ENCODE data around the gene FBXW11. TPM values are rescaled to one million over a fixed set of nuclear protein-coding genes. Genes with fewer than 3 reads are reported as not detected.

Gene FBXW11
- total RNA-seq, 4 donors from 2014 or later = 40.7 to 76.7 (median 49.1) TPM

GRCh38 chr5:172005708-172006320 lies 624 bp downstream of the FBXW11 start:
- Histone ChIP-seq H3K27me3 (no peaks in the 10 kb centered on the region), H3K27ac (peak overlapping the region; percentile 93 to 95 (median 94)), H3K9me3 (no peaks in the 10 kb centered on the region), H3K36me3 (no peaks in the 10 kb centered on the region), H3K4me3 (peak overlapping the region; percentile 69 to 96 (median 82)), H3K4me1 (peaks cover 0 to 41% (median 5%) of the 10 kb centered on the region in 4 donors)
- peak; percentile 26 to 60 (median 55) for DNase-seq
- TF ChIP-seq POLR2A (IDR thresholded peaks at IDR 0.05) = no peak
- TF ChIP-seq CTCF (IDR thresholded peaks at IDR 0.05) = no peak

GRCh38 chr5:172004824-172005237 lies 1.6 kb downstream of the FBXW11 start:
- TF ChIP-seq POLR2A (IDR thresholded peaks at IDR 0.05) (no peak), CTCF (IDR thresholded peaks at IDR 0.05) (no peak)
- no peaks in the 10 kb centered on the region for H3K9me3 ChIP-seq
- H3K4me1 ChIP-seq = peaks cover 0 to 41% (median 11%) of the 10 kb centered on the region in 4 donors
- no peaks in the 10 kb centered on the region for H3K36me3 ChIP-seq
- no peaks in the 10 kb centered on the region for H3K27me3 ChIP-seq
- H3K4me3 ChIP-seq = peak overlapping the region; percentile 69 to 96 (median 82)
- peak overlapping the region in 3 of 4 donors; percentile 93 to 95 (median 94) for H3K27ac ChIP-seq
- no peak for DNase-seq

- H3K9me3 ChIP-seq = no peaks in the 10 kb centered on the region
- peaks cover 0 to 41% (median 16%) of the 10 kb centered on the region in 4 donors for H3K4me1 ChIP-seq
- H3K27me3 ChIP-seq = no peaks in the 10 kb centered on the region
- H3K4me3 ChIP-seq = no peak overlapping the region
- no peaks in the 10 kb centered on the region for H3K36me3 ChIP-seq
- H3K27ac ChIP-seq = no peak overlapping the region
- no peak for TF ChIP-seq CTCF (IDR thresholded peaks at IDR 0.05)
- no peak for TF ChIP-seq POLR2A (IDR thresholded peaks at IDR 0.05)
- no peak for DNase-seq
These were observed 2.7 kb downstream of the FBXW11 start for GRCh38 chr5:172003746-172004145.

GRCh38 chr5:172002840-172003512 lies 3.5 kb downstream of the FBXW11 start:
- TF ChIP-seq CTCF (IDR thresholded peaks at IDR 0.05) = no peak
- TF ChIP-seq POLR2A (IDR thresholded peaks at IDR 0.05) = no peak
- no peaks in the 10 kb centered on the region for H3K9me3 ChIP-seq
- peak overlapping the region in 1 of 4 donors; percentile 41 for H3K27ac ChIP-seq
- no peaks in the 10 kb centered on the region for H3K36me3 ChIP-seq
- peaks cover 0 to 41% (median 16%) of the 10 kb centered on the region in 4 donors for H3K4me1 ChIP-seq
- H3K27me3 ChIP-seq = no peaks in the 10 kb centered on the region
- DNase-seq = no peak
- H3K4me3 ChIP-seq = no peak overlapping the region

- Histone ChIP-seq H3K27ac (no peak overlapping the region), H3K27me3 (no peaks in the 10 kb centered on the region), H3K4me3 (no peak overlapping the region), H3K36me3 (no peaks in the 10 kb centered on the region), H3K9me3 (no peaks in the 10 kb centered on the region), H3K4me1 (peaks cover 0 to 36% (median 16%) of the 10 kb centered on the region in 4 donors)
- DNase-seq = no peak
- TF ChIP-seq POLR2A (IDR thresholded peaks at IDR 0.05) = no peak
- peak in 5 of 6 experiments; percentile 6 to 43 (median 35) for TF ChIP-seq CTCF (IDR thresholded peaks at IDR 0.05)
These were observed 4.1 kb downstream of the FBXW11 start for GRCh38 chr5:172002310-172002709.
